Stomach (tissue), 9 donors: ENCODE results near the gene ULK3. TPM values are rescaled to one million over a fixed set of nuclear protein-coding genes. Genes with fewer than 3 reads are reported as not detected.

Experiments
- DNase-seq, 2 donors: peaks; one replicate each; pipeline versions ENCODE4 v3.0.0 to v3.0.0-alpha.2; 2013 to 2019
- H3K27ac ChIP-seq, 5 donors: fragments of 200-600 bp in 4 of 5; sonication (generic) in 4 of 5; one replicate each; pipeline ENCODE4 v1.5.1; 2013 to 2019; ENCODE audit warnings: mild to moderate bottlenecking in 1 of 5, moderate library complexity in 1 of 5
- H3K27me3 ChIP-seq, 3 donors: fragments of 200-600 bp; sonication (generic); one replicate each; pipeline ENCODE4 v1.5.1; 2017 to 2019; ENCODE audit warnings: mixed run types in 1 of 3
- H3K36me3 ChIP-seq, 4 donors: fragments of 200-600 bp; sonication (generic); 1 replicate in 3 of 4; 2 replicates in 1 of 4; pipeline ENCODE4 v1.5.1; 2016 to 2019
- H3K4me1 ChIP-seq, 4 donors: fragments of 200-600 bp; sonication (generic); one replicate each; pipeline ENCODE4 v1.5.1; 2016 to 2019
- H3K4me3 ChIP-seq, 4 donors: fragments of 200-600 bp; sonication (generic) in 3 of 4; one replicate each; pipeline ENCODE4 v1.5.1; 2016 to 2019; ENCODE audit warnings: mild to moderate bottlenecking in 1 of 4
- H3K9me3 ChIP-seq, 4 donors: fragments of 200-600 bp; sonication (generic); one replicate each; pipeline ENCODE4 v1.5.1; 2016 to 2019
- EP300 ChIP-seq: sonication (generic); formaldehyde crosslinking; IDR thresholded peaks from one replicate; pipeline ENCODE4 v1.6.1; 2017; ENCODE audit warnings: antibody characterized with exemption
- POLR2A ChIP-seq, 4 donors: fragments of 450-650 bp; IDR thresholded peaks; one replicate each; pipeline ENCODE4 v1.6.1; 2016; ENCODE audit warnings: antibody characterized with exemption in 4 of 4, control low read depth in 2 of 4, mild to moderate bottlenecking in 1 of 4, moderate library complexity in 1 of 4
- POLR2AphosphoS5 ChIP-seq, 3 donors: sonication (generic); formaldehyde crosslinking; IDR thresholded peaks; one replicate each; pipeline ENCODE4 v1.6.1; 2016; ENCODE audit warnings: antibody characterized with exemption in 3 of 3
- WGBS, 5 donors: extraction: QIAGEN DNeasy Blood & Tissue Kit in 3 of 5; methylation state at CpG; one replicate each; pipeline versions ENCODE4 v1.1.5 to v1.1.7; 2013 to 2018; 5-methylcytosine and 5-hydroxymethylcytosine counted together
- intact Hi-C: fragments of 100-400 bp; cut with DNase I; formaldehyde crosslinking; loops from one replicate; pipeline ENCODE4 v1.15.1; 2023; ENCODE audit warnings: low total_unique reads
- polyA plus RNA-seq, 3 donors: library from polyadenylated mRNA; stranded (reverse); fragments of 200-250 nt; gene quantifications; one replicate each; pipeline ENCODE4 v1.2.3, GENCODE V29; 2013
- small RNA-seq, 4 donors: library from RNA; depleted of rRNA; stranded (forward); fragments of <200 nt; gene quantifications; one replicate each; pipeline ENCODE3, GENCODE V24; 2016
- total RNA-seq, 5 donors: library from RNA; depleted of rRNA; stranded (reverse); fragments of >200 nt; gene quantifications; one replicate each; pipeline versions ENCODE4 v1.1.0 to v1.2.3, GENCODE V29; 2014 to 2016
- TF ChIP-seq, protein P1 (sequence below), 7 experiments: fragments of 450-650 bp in 4 of 7; fragments of 200-600 bp in 3 of 7; sonication (generic) in 3 of 7; IDR thresholded peaks; one replicate each; pipeline ENCODE4 v1.5.1; 2016 to 2019; ENCODE audit warnings: antibody characterized with exemption in 7 of 7, control low read depth in 2 of 7, mild to moderate bottlenecking in 1 of 7
- donor health status: healthy with polysubstance abuse.
- donor health status: Bipolar disorder and iron deficiency.
- donor health status: healthy.

Gene ULK3
- total and polyA plus RNA-seq, 8 donors: 19.4 to 251 (median 46.2) TPM

DNA sequence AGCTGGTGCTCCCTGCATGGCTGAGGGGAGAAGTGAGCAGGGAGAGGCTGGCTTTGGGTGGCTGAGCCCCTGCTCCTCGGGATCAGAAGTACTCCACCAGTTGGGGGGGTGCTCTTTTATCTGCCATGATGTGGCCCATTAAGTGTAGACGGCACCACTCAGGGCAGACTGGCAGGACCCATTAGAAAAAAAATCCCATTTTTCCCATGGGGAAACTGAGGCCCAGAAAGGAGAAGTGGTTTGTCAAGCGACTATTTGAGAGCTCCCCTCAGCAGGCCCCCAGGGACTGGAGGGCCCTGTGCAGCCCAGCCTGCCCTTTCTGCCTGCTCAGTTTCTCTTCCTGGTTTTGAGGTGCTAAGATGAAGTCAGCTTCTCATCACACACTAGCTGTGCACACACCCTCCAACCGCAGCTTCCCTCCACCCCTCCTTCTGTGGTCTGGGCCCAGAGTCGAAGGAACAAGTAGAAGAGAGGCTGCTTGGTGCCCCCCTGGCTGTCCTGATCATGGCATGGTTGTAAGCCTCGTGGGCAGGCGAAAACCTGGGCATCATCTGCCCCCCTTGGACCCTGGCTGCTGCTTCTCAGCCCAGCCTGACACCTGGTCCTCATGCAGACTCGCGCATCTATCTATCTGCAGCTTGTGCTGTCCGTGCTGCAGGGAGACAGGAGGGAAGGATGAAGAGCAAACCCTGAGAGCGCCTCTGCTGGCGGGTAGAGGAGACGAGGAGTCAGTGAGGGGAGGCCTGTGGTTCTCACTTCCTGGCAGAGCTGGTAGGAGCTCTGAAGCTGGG is 55.5 kb downstream of the ULK3 start:
- no peak for TF ChIP-seq EP300
- TF ChIP-seq, protein P1, sequence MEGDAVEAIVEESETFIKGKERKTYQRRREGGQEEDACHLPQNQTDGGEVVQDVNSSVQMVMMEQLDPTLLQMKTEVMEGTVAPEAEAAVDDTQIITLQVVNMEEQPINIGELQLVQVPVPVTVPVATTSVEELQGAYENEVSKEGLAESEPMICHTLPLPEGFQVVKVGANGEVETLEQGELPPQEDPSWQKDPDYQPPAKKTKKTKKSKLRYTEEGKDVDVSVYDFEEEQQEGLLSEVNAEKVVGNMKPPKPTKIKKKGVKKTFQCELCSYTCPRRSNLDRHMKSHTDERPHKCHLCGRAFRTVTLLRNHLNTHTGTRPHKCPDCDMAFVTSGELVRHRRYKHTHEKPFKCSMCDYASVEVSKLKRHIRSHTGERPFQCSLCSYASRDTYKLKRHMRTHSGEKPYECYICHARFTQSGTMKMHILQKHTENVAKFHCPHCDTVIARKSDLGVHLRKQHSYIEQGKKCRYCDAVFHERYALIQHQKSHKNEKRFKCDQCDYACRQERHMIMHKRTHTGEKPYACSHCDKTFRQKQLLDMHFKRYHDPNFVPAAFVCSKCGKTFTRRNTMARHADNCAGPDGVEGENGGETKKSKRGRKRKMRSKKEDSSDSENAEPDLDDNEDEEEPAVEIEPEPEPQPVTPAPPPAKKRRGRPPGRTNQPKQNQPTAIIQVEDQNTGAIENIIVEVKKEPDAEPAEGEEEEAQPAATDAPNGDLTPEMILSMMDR (IDR thresholded peaks at IDR 0.05): peak in 3 of 7 experiments; percentile 14 to 45 (median 26)
- no peak for TF ChIP-seq POLR2A (IDR thresholded peaks at IDR 0.05)
- TF ChIP-seq POLR2AphosphoS5 (IDR thresholded peaks at IDR 0.05): peak in 2 of 3 donors; percentile 15 to 62
- intact Hi-C loops: no loop called here
- Histone ChIP-seq H3K4me3 (peak overlapping the region in 3 of 4 donors; percentile 4 to 46 (median 21)), H3K36me3 (no peaks in the 10 kb centered on the region), H3K27ac (peak overlapping the region; percentile 60 to 95 (median 89)), H3K4me1 (peaks cover 91 to 99% (median 97%) of the 10 kb centered on the region in 4 donors), H3K9me3 (no peaks in the 10 kb centered on the region), H3K27me3 (no peaks in the 10 kb centered on the region)
- WGBS, 5 donors: 34 to 50% (median 41%) methylated on average over 9 to 13 of the region's 13 CpGs
- peak; percentile 72 to 87 for DNase-seq

DNA sequence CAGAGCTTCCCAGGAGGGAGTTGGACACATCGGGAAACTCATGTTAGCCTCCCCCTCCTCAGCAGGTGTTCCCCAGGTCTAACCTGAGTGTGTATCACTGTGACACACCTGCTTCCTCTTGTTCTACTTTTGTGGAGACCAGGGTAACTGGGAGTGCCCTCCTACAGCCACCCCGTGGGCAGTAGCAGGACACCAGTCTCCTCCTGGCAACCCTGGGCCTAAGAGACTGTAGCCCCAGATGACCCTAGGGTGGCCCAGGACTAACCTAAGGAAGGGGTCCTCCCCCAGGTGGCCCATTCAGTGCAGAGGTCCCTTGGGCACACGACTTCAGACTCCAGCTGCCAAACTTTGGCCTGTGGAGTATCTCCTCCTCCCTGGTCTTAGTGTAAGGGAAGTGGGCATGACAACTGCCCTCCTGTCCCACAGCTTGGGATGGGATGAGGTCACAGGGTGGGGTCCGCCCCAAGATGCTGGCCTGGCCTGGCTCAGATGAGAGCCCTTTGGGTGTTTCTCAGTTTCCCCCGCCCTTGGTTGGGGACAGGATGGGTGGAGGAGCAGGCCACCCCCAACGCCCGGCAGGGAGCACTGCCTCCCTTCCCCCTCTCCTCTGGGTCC is 56.3 kb downstream of the ULK3 start:
- H3K27ac ChIP-seq: peak overlapping the region; percentile 49 to 95 (median 89)
- TF ChIP-seq POLR2A (IDR thresholded peaks at IDR 0.05) (no peak), EP300 (no peak), POLR2AphosphoS5 (IDR thresholded peaks at IDR 0.05) (no peak)
- TF ChIP-seq, protein P1 (IDR thresholded peaks at IDR 0.05): no peak
- 53 to 67% (median 56%) methylated on average over 6 to 7 of the region's 7 CpGs for WGBS, 5 donors
- no peaks in the 10 kb centered on the region for H3K27me3 ChIP-seq
- H3K4me1 ChIP-seq: peaks cover 84 to 94% (median 91%) of the 10 kb centered on the region in 4 donors
- H3K4me3 ChIP-seq: peak overlapping the region in 1 of 4 donors; percentile 10
- no peak for DNase-seq
- no peaks in the 10 kb centered on the region for H3K9me3 ChIP-seq
- intact Hi-C loops: no loop called here
- H3K36me3 ChIP-seq: no peaks in the 10 kb centered on the region

Small RNA genes lying within 50 kb of the gene (small RNA-seq; reads per million reads assigned to genes)
- gene CPLX3: 0 reads per million in 4 donors
- gene MIR4513: 0 reads per million in 4 donors
- gene MIR6882: 0 to 0.89 (median 0.47) reads per million in 4 donors

Other genes with a start within 250 kb of the ULK3 start
- 100 to 1,000 TPM in 4 of 5 donors, 10 to 100 TPM in 1; 50.1 to 226 (median 120) TPM for gene CLK3, start 227.3 kb downstream of the ULK3 start, total RNA-seq
- gene CLK3, start 227.3 kb downstream of the ULK3 start, polyA plus RNA-seq: 10 to 100 TPM; 47.6 to 71.5 (median 57.1) TPM
- 10 to 100 TPM; 12.1 to 42.6 (median 17.4) TPM for gene EDC3, start 147.1 kb downstream of the ULK3 start, total RNA-seq
- 10 to 100 TPM in 2 of 3 donors, 1 to 10 TPM in 1; 8.8 to 10.5 (median 10.2) TPM for gene EDC3, start 147.1 kb downstream of the ULK3 start, polyA plus RNA-seq
- gene CYP1A1, start 117.6 kb downstream of the ULK3 start, total RNA-seq: under 1 TPM in 3 of 5 donors, not detected in 2; 0.37 to 0.58 (median 0.43) TPM
- gene CYP1A1, start 117.6 kb downstream of the ULK3 start, polyA plus RNA-seq: under 1 TPM in 1 of 3 donors, not detected in 2; 0.20 TPM
- not detected for gene CYP1A2, start 94.3 kb downstream of the ULK3 start, total RNA-seq
- not detected for gene CYP1A2, start 94.3 kb downstream of the ULK3 start, polyA plus RNA-seq
- gene CSK, start 61.1 kb downstream of the ULK3 start, total RNA-seq: 10 to 100 TPM; 15.2 to 61.0 (median 20.7) TPM
- 10 to 100 TPM; 21.8 to 33.4 (median 26.2) TPM for gene CSK, start 61.1 kb downstream of the ULK3 start, polyA plus RNA-seq
- 10 to 100 TPM in 1 of 5 donors, 1 to 10 TPM in 1, not detected in 3; 5.9 to 83.5 TPM for gene LMAN1L, start 30.3 kb downstream of the ULK3 start, total RNA-seq
- not detected for gene LMAN1L, start 30.3 kb downstream of the ULK3 start, polyA plus RNA-seq
- gene CPLX3, start 16.5 kb downstream of the ULK3 start, total RNA-seq: 10 to 100 TPM in 2 of 5 donors, not detected in 3; 37.5 to 57.8 TPM
- 1 to 10 TPM in 1 of 3 donors, under 1 TPM in 1, not detected in 1; 0.61 to 1.4 TPM for gene CPLX3, start 16.5 kb downstream of the ULK3 start, polyA plus RNA-seq
- 100 to 1,000 TPM in 2 of 5 donors, 10 to 100 TPM in 3; 30.3 to 134 (median 45.5) TPM for gene SCAMP2, start 30.2 kb upstream of the ULK3 start, total RNA-seq
- gene SCAMP2, start 30.2 kb upstream of the ULK3 start, polyA plus RNA-seq: 10 to 100 TPM; 16.8 to 46.0 (median 20.3) TPM
- 10 to 100 TPM; 17.0 to 35.7 (median 20.4) TPM for gene MPI, start 46.9 kb upstream of the ULK3 start, total RNA-seq
- 10 to 100 TPM; 18.4 to 20.7 (median 20.3) TPM for gene MPI, start 46.9 kb upstream of the ULK3 start, polyA plus RNA-seq
- 10 to 100 TPM; 12.3 to 85.3 (median 49.5) TPM for gene FAM219B, start 63.7 kb upstream of the ULK3 start, total RNA-seq
- 10 to 100 TPM; 16.9 to 35.2 (median 28.9) TPM for gene FAM219B, start 63.7 kb upstream of the ULK3 start, polyA plus RNA-seq
- gene COX5A, start 94.9 kb upstream of the ULK3 start, total RNA-seq: 100 to 1,000 TPM in 2 of 5 donors, 10 to 100 TPM in 3; 44.0 to 156 (median 61.1) TPM
- gene COX5A, start 94.9 kb upstream of the ULK3 start, polyA plus RNA-seq: 100 to 1,000 TPM; 298 to 516 (median 464) TPM
- 10 to 100 TPM in 1 of 5 donors, 1 to 10 TPM in 4; 2.8 to 59.4 (median 7.6) TPM for gene RPP25, start 113.6 kb upstream of the ULK3 start, total RNA-seq
- 10 to 100 TPM in 1 of 3 donors, 1 to 10 TPM in 2; 8.7 to 10.1 (median 9.3) TPM for gene RPP25, start 113.6 kb upstream of the ULK3 start, polyA plus RNA-seq
- gene SCAMP5, start 152.4 kb upstream of the ULK3 start, total RNA-seq: 10 to 100 TPM in 3 of 5 donors, 1 to 10 TPM in 2; 1.8 to 70.1 (median 13.4) TPM
- gene SCAMP5, start 152.4 kb upstream of the ULK3 start, polyA plus RNA-seq: 10 to 100 TPM in 2 of 3 donors, 1 to 10 TPM in 1; 8.8 to 12.7 (median 12.4) TPM
- 10 to 100 TPM in 4 of 5 donors, 1 to 10 TPM in 1; 3.2 to 74.1 (median 35.7) TPM for gene PPCDC, start 180.4 kb upstream of the ULK3 start, total RNA-seq
- 10 to 100 TPM; 19.7 to 24.6 (median 21.0) TPM for gene PPCDC, start 180.4 kb upstream of the ULK3 start, polyA plus RNA-seq